ENCODE measurements around the gene GNG8. TPM values are rescaled to one million over a fixed set of nuclear protein-coding genes. Genes with fewer than 3 reads are reported as not detected.
"Not testable (repeated sequence)": the region's sequence is repeated elsewhere in the genome, so short reads cannot be mapped to it uniquely, and the experiment has no call there.

GNG8 gene
- total RNA-seq, 1 donor from 2014 or later = 13.3 TPM

GRCh38 chr19:46634045-46634655 is 1.9 kb downstream of the GNG8 start:
- H3K27me3 Mint-ChIP-seq = peaks cover 5% of the 10 kb centered on the region
- intact Hi-C loops (cut with micrococcal nuclease) = loop anchor here (1.0 kb wide), 2 partner anchors 9 to 27 kb away; partner anchors contain the start of genes DACT3 and PTGIR
- peak; percentile 99 for DNase-seq
- H3K4me3 Mint-ChIP-seq = peak overlapping the region; percentile 87
- H3K9me3 Mint-ChIP-seq = no peaks in the 10 kb centered on the region
- H3K4me1 Mint-ChIP-seq = peaks cover 15% of the 10 kb centered on the region
- H3K27ac Mint-ChIP-seq = peak overlapping the region; percentile 82
- H3K36me3 Mint-ChIP-seq (ENCODE audit: low read depth) = peaks cover 3% of the 10 kb centered on the region

GRCh38 chr19:46633130-46633529 is 2.9 kb downstream of the GNG8 start:
- Mint-ChIP-seq H3K4me1 (peaks cover 19% of the 10 kb centered on the region), H3K27ac (peak overlapping the region; percentile 82), H3K36me3 (ENCODE audit: low read depth) (peaks cover 3% of the 10 kb centered on the region), H3K27me3 (peaks cover 5% of the 10 kb centered on the region), H3K4me3 (peak overlapping the region; percentile 87), H3K9me3 (no peaks in the 10 kb centered on the region)
- intact Hi-C loops (cut with micrococcal nuclease) = no loop called here
- no peak for DNase-seq

- Mint-ChIP-seq H3K27me3 (peaks cover 5% of the 10 kb centered on the region), H3K36me3 (ENCODE audit: low read depth) (peaks cover 3% of the 10 kb centered on the region), H3K4me1 (peaks cover 24% of the 10 kb centered on the region), H3K27ac (no peak overlapping the region), H3K9me3 (no peaks in the 10 kb centered on the region), H3K4me3 (peak overlapping the region; percentile 40)
- DNase-seq = no peak
- intact Hi-C loops (cut with micrococcal nuclease) = no loop called here
Measured at GRCh38 chr19:46631481-46631880, 4.5 kb downstream of the GNG8 start.

GRCh38 chr19:46630586-46631205 is 5.3 kb downstream of the GNG8 start:
- intact Hi-C loops (cut with micrococcal nuclease) = no loop called here
- peaks cover 3% of the 10 kb centered on the region for H3K27me3 Mint-ChIP-seq
- H3K4me1 Mint-ChIP-seq = peaks cover 23% of the 10 kb centered on the region
- peaks cover 3% of the 10 kb centered on the region for H3K36me3 Mint-ChIP-seq (ENCODE audit: low read depth)
- H3K9me3 Mint-ChIP-seq = no peaks in the 10 kb centered on the region
- no peak overlapping the region for H3K27ac Mint-ChIP-seq
- no peak for DNase-seq
- H3K4me3 Mint-ChIP-seq = no peak overlapping the region

GRCh38 chr19:46629546-46630025 is 6.4 kb downstream of the GNG8 start:
- Mint-ChIP-seq H3K27me3 (no peaks in the 10 kb centered on the region), H3K4me3 (no peak overlapping the region), H3K27ac (peak overlapping the region; percentile 5), H3K36me3 (ENCODE audit: low read depth) (peaks cover 10% of the 10 kb centered on the region), H3K9me3 (no peaks in the 10 kb centered on the region), H3K4me1 (peaks cover 30% of the 10 kb centered on the region)
- intact Hi-C loops (cut with micrococcal nuclease) = no loop called here
- DNase-seq = no peak

- DNase-seq; H3K27me3 Mint-ChIP-seq; H3K27ac Mint-ChIP-seq; intact Hi-C loops (cut with micrococcal nuclease); H3K4me3 Mint-ChIP-seq; H3K9me3 Mint-ChIP-seq: not testable (repeated sequence)
- Mint-ChIP-seq H3K4me1 (peaks cover 33% of the 10 kb centered on the region), H3K36me3 (ENCODE audit: low read depth) (peaks cover 16% of the 10 kb centered on the region)
Measured at GRCh38 chr19:46628970-46629369, 7.0 kb downstream of the GNG8 start.

GRCh38 chr19:46626446-46626845 is 9.6 kb downstream of the GNG8 start:
- H3K36me3 Mint-ChIP-seq (ENCODE audit: low read depth) = peaks cover 31% of the 10 kb centered on the region
- no peaks in the 10 kb centered on the region for H3K27me3 Mint-ChIP-seq
- H3K27ac Mint-ChIP-seq = peak overlapping the region; percentile 27
- no peaks in the 10 kb centered on the region for H3K9me3 Mint-ChIP-seq
- H3K4me1 Mint-ChIP-seq = peaks cover 34% of the 10 kb centered on the region
- no peak for DNase-seq
- no peak overlapping the region for H3K4me3 Mint-ChIP-seq
- intact Hi-C loops (cut with micrococcal nuclease) = no loop called here

GRCh38 chr19:46625731-46626130 is 10.3 kb downstream of the GNG8 start:
- intact Hi-C loops (cut with micrococcal nuclease) = loop anchor here (1.0 kb wide), 1 partner anchor 9 kb away; no protein-coding TSS in a partner anchor
- H3K4me3 Mint-ChIP-seq = peak overlapping the region; percentile 96
- DNase-seq = no peak
- peaks cover 38% of the 10 kb centered on the region for H3K36me3 Mint-ChIP-seq (ENCODE audit: low read depth)
- H3K27me3 Mint-ChIP-seq = no peaks in the 10 kb centered on the region
- peaks cover 38% of the 10 kb centered on the region for H3K4me1 Mint-ChIP-seq
- no peaks in the 10 kb centered on the region for H3K9me3 Mint-ChIP-seq
- H3K27ac Mint-ChIP-seq = peak overlapping the region; percentile 96

- no peaks in the 10 kb centered on the region for H3K9me3 Mint-ChIP-seq
- H3K27me3 Mint-ChIP-seq = no peaks in the 10 kb centered on the region
- H3K4me3 Mint-ChIP-seq = peak within 1 kb of the TSS; percentile 96
- H3K36me3 Mint-ChIP-seq (ENCODE audit: low read depth) = peaks cover 44% of the 10 kb centered on the region
- DNase-seq = peak; percentile 82
- peaks cover 43% of the 10 kb centered on the region for H3K4me1 Mint-ChIP-seq
- peak within 1 kb of the TSS; percentile 96 for H3K27ac Mint-ChIP-seq
- intact Hi-C loops (cut with micrococcal nuclease) = loop anchor here (1.0 kb wide), 1 partner anchor 9 kb away; no protein-coding TSS in a partner anchor
Measured at GRCh38 chr19:46624958-46625661, 10.9 kb downstream of the GNG8 start, which contains the start of gene PTGIR. Gene PTGIR (minus strand): TSS chr19:46625089. CDS start chr19:46624225, 864 bp downstream.

GRCh38 chr19:46623915-46624502 is 12.0 kb downstream of the GNG8 start:
- Mint-ChIP-seq H3K4me3 (peak overlapping the region; percentile 96), H3K27me3 (no peaks in the 10 kb centered on the region), H3K9me3 (no peaks in the 10 kb centered on the region), H3K4me1 (peaks cover 53% of the 10 kb centered on the region), H3K27ac (peak overlapping the region; percentile 96), H3K36me3 (ENCODE audit: low read depth) (peaks cover 55% of the 10 kb centered on the region)
- intact Hi-C loops (cut with micrococcal nuclease) = no loop called here
- DNase-seq = peak; percentile 62

GRCh38 chr19:46622118-46622446 is 13.9 kb downstream of the GNG8 start:
- DNase-seq = peak; percentile 70
- peak overlapping the region; percentile 95 for H3K4me3 Mint-ChIP-seq
- intact Hi-C loops (cut with micrococcal nuclease) = no loop called here
- no peaks in the 10 kb centered on the region for H3K27me3 Mint-ChIP-seq
- peaks cover 52% of the 10 kb centered on the region for H3K4me1 Mint-ChIP-seq
- peak overlapping the region; percentile 98 for H3K27ac Mint-ChIP-seq
- peaks cover 61% of the 10 kb centered on the region for H3K36me3 Mint-ChIP-seq (ENCODE audit: low read depth)
- H3K9me3 Mint-ChIP-seq = no peaks in the 10 kb centered on the region

GRCh38 chr19:46621191-46622117 is 14.5 kb downstream of the GNG8 start:
- peak overlapping the region; percentile 98 for H3K27ac Mint-ChIP-seq
- H3K36me3 Mint-ChIP-seq (ENCODE audit: low read depth) = peaks cover 66% of the 10 kb centered on the region
- peak; percentile 63 for DNase-seq
- intact Hi-C loops (cut with micrococcal nuclease) = no loop called here
- peaks cover 59% of the 10 kb centered on the region for H3K4me1 Mint-ChIP-seq
- no peaks in the 10 kb centered on the region for H3K9me3 Mint-ChIP-seq
- no peaks in the 10 kb centered on the region for H3K27me3 Mint-ChIP-seq
- H3K4me3 Mint-ChIP-seq = peak overlapping the region; percentile 95

- Mint-ChIP-seq H3K9me3 (no peaks in the 10 kb centered on the region), H3K27ac (peak overlapping the region; percentile 98), H3K4me1 (peaks cover 63% of the 10 kb centered on the region), H3K36me3 (ENCODE audit: low read depth) (peaks cover 66% of the 10 kb centered on the region), H3K27me3 (no peaks in the 10 kb centered on the region), H3K4me3 (peak overlapping the region; percentile 95)
- DNase-seq = no peak
- intact Hi-C loops (cut with micrococcal nuclease) = loop anchor here (1.0 kb wide), 1 partner anchor 8 kb away; no protein-coding TSS in a partner anchor
Measured at GRCh38 chr19:46620716-46621115, 15.3 kb downstream of the GNG8 start.

All from activated CD4-positive, alpha-beta T cell treated with anti-CD3 and anti-CD28 coated beads, Interleukin-2, amount 10 ng/mL, durations not matched to agents 24 days and 14 days (primary cell).